ENCODE data around the gene TNFRSF18.

Gene TNFRSF18

GRCh38 chr1:1199961-1200875, 6.2 kb downstream of the TNFRSF18 start:
- no peaks in the 10 kb centered on the region for H3F3A ChIP-seq (ENCODE audit: control insufficient read depth, insufficient read depth)
- TF ChIP-seq EZH2phosphoT487 (IDR thresholded peaks at IDR 0.05; ENCODE audit: borderline replicate concordance, low read length) (no peak), CTCF (IDR thresholded peaks at IDR 0.05; ENCODE audit: low read depth, low read length, poor library complexity, severe bottlenecking) (no peak)
- no peak overlapping the region for H3K4me2 ChIP-seq (ENCODE audit: low read length)
- H3K36me3 ChIP-seq (ENCODE audit: control insufficient read depth, low read length) = no peaks in the 10 kb centered on the region
- no peak overlapping the region for H3K27ac ChIP-seq (ENCODE audit: low read depth, low read length)
- peaks cover 25% of the 10 kb centered on the region for H3K27me3 ChIP-seq (ENCODE audit: control insufficient read depth, low read length)
- no peaks in the 10 kb centered on the region for H3K9me2 ChIP-seq (replicated peaks; ENCODE audit: control insufficient read depth, low read length)
- no peak overlapping the region for H3K4me3 ChIP-seq (ENCODE audit: low read length)
- no peaks in the 10 kb centered on the region for H3K4me1 ChIP-seq (ENCODE audit: control insufficient read depth, low read length)
- H4K20me1 ChIP-seq (ENCODE audit: control insufficient read depth, insufficient read depth, low read depth, low read length) = no peaks in the 10 kb centered on the region
- H3K9me3 ChIP-seq (ENCODE audit: control insufficient read depth, insufficient read depth, low read length) = no peaks in the 10 kb centered on the region
- H3K79me2 ChIP-seq (ENCODE audit: control insufficient read depth, low read length) = no peaks in the 10 kb centered on the region

DNA sequence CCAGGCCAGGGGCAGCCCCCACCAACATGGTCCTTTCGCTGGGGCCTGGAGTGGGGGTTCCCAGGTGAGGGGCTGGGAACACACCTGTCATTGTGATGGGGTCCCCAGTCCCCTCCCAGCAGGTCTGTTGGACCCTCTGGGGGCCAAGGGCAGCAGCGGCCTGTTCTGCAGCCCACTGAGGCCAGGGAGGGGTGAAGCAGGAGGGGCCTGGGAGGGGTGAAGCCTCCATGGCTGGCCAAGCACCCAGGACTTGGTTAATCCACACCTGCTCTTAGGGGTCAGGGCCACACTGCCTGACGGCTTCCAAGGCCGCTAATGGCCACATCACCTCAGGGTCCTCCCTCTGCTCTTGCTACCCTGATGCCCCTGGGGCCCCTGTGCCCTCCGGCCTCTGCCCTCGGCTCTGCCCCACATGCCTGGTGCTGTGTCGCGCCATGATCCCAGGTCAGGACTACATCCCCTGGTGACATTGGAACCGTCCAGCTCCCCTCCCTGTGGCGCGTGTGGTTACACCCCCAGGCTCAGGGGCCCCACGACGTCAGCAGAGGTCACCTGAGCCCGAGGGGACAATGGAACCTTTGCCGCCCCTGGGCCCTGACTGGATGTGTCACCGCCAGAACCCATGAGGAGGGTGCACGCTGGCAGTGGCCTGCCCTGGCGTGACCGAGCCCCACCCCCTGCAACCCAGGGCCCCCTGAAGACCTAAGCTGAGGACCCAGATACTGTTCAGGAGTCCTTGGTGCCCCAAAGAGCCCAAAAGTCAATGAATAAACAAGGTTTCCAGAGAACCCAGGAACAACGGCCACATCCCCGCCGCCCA, 7.0 kb downstream of the TNFRSF18 start:
- no peaks in the 10 kb centered on the region for H3K9me2 ChIP-seq (replicated peaks; ENCODE audit: control insufficient read depth, low read length)
- H4K20me1 ChIP-seq (ENCODE audit: control insufficient read depth, insufficient read depth, low read depth, low read length) = no peaks in the 10 kb centered on the region
- no peak overlapping the region for H3K4me2 ChIP-seq (ENCODE audit: low read length)
- H3K9me3 ChIP-seq (ENCODE audit: control insufficient read depth, insufficient read depth, low read length) = no peaks in the 10 kb centered on the region
- peaks cover 23% of the 10 kb centered on the region for H3K27me3 ChIP-seq (ENCODE audit: control insufficient read depth, low read length)
- H3K79me2 ChIP-seq (ENCODE audit: control insufficient read depth, low read length) = no peaks in the 10 kb centered on the region
- no peak overlapping the region for H3K4me3 ChIP-seq (ENCODE audit: low read length)
- no peak overlapping the region for H3K27ac ChIP-seq (ENCODE audit: low read depth, low read length)
- H3K36me3 ChIP-seq (ENCODE audit: control insufficient read depth, low read length) = no peaks in the 10 kb centered on the region
- TF ChIP-seq EZH2phosphoT487 (IDR thresholded peaks at IDR 0.05; ENCODE audit: borderline replicate concordance, low read length) (no peak), CTCF (IDR thresholded peaks at IDR 0.05; ENCODE audit: low read depth, low read length, poor library complexity, severe bottlenecking) (no peak)
- no peaks in the 10 kb centered on the region for H3K4me1 ChIP-seq (ENCODE audit: control insufficient read depth, low read length)
- H3F3A ChIP-seq (ENCODE audit: control insufficient read depth, insufficient read depth) = no peaks in the 10 kb centered on the region

GRCh38 chr1:1198423-1199140, 7.8 kb downstream of the TNFRSF18 start:
- no peak overlapping the region for H3K4me2 ChIP-seq (ENCODE audit: low read length)
- no peak overlapping the region for H3K4me3 ChIP-seq (ENCODE audit: low read length)
- TF ChIP-seq EZH2phosphoT487 (IDR thresholded peaks at IDR 0.05; ENCODE audit: borderline replicate concordance, low read length) (no peak), CTCF (IDR thresholded peaks at IDR 0.05; ENCODE audit: low read depth, low read length, poor library complexity, severe bottlenecking) (no peak)
- no peaks in the 10 kb centered on the region for H4K20me1 ChIP-seq (ENCODE audit: control insufficient read depth, insufficient read depth, low read depth, low read length)
- H3K36me3 ChIP-seq (ENCODE audit: control insufficient read depth, low read length) = no peaks in the 10 kb centered on the region
- no peaks in the 10 kb centered on the region for H3K9me3 ChIP-seq (ENCODE audit: control insufficient read depth, insufficient read depth, low read length)
- H3K4me1 ChIP-seq (ENCODE audit: control insufficient read depth, low read length) = no peaks in the 10 kb centered on the region
- H3K9me2 ChIP-seq (replicated peaks; ENCODE audit: control insufficient read depth, low read length) = no peaks in the 10 kb centered on the region
- peaks cover 20% of the 10 kb centered on the region for H3K27me3 ChIP-seq (ENCODE audit: control insufficient read depth, low read length)
- H3F3A ChIP-seq (ENCODE audit: control insufficient read depth, insufficient read depth) = no peaks in the 10 kb centered on the region
- H3K79me2 ChIP-seq (ENCODE audit: control insufficient read depth, low read length) = no peaks in the 10 kb centered on the region
- no peak overlapping the region for H3K27ac ChIP-seq (ENCODE audit: low read depth, low read length)

Measured in DOHH2 (cell line).